K562 (cell line): ENCODE measurements around the gene TKT. TPM values are rescaled to one million over a fixed set of nuclear protein-coding genes. Genes with fewer than 3 reads are reported as not detected.

Experiments
- ATF4 ChIP-seq: fragments of 450-650 bp; formaldehyde crosslinking; IDR thresholded peaks from 2 replicates; pipeline ENCODE4 v1.4.0; 2022; ENCODE audit warnings: mild to moderate bottlenecking, moderate library complexity
- CBFB ChIP-seq: sonication (generic); formaldehyde crosslinking; IDR thresholded peaks from 2 replicates; pipeline ENCODE4 v1.4.0; 2020; ENCODE audit warnings: mild to moderate bottlenecking, missing genetic modification reagents
- CTBP1 ChIP-seq: fragments of 450-650 bp; IDR thresholded peaks from 2 replicates; pipeline ENCODE4 v1.6.1; 2016; ENCODE audit warnings: borderline replicate concordance
- EHMT2 ChIP-seq: fragments of 450-650 bp; IDR thresholded peaks from 2 replicates; pipeline ENCODE4 v1.6.1; 2018; ENCODE audit warnings: antibody characterized with exemption
- ESRRB ChIP-seq: fragments of 250-450 bp; sonication (Bioruptor Pico); IDR thresholded peaks from 2 replicates; pipeline ENCODE4 v1.5.0; 2020; ENCODE audit warnings: mild to moderate bottlenecking, moderate library complexity, borderline replicate concordance
- HDAC3 ChIP-seq: fragments of 450-650 bp; IDR thresholded peaks from 2 replicates; pipeline ENCODE4 v1.6.1; 2018; ENCODE audit warnings: borderline replicate concordance, mild to moderate bottlenecking, moderate library complexity; ENCODE audit not compliant: partially characterized antibody
- HOXB6 ChIP-seq: fragments of 250-450 bp; sonication (Bioruptor Pico); IDR thresholded peaks from 2 replicates; pipeline ENCODE4 v1.5.1; 2022; ENCODE audit warnings: mild to moderate bottlenecking, borderline replicate concordance
- ILK ChIP-seq: fragments of 450-650 bp; IDR thresholded peaks from 2 replicates; pipeline ENCODE4 v1.6.1; 2016; ENCODE audit warnings: missing genetic modification characterization, low read depth, mild to moderate bottlenecking, missing compliant biosample characterization, moderate library complexity, borderline replicate concordance
- NCOR1 ChIP-seq: fragments of 450-650 bp; IDR thresholded peaks from 2 replicates; pipeline ENCODE4 v1.6.1; 2016; ENCODE audit warnings: mild to moderate bottlenecking, moderate library complexity
- NFE2 ChIP-seq: IDR thresholded peaks from 2 replicates; pipeline ENCODE4 v1.6.1; 2014; ENCODE audit warnings: antibody characterized with exemption, low read depth
- NFIX ChIP-seq: fragments of 250-450 bp; sonication (Bioruptor Pico); IDR thresholded peaks from 2 replicates; pipeline ENCODE4 v1.4.0; 2020; ENCODE audit warnings: low read depth, mild to moderate bottlenecking, moderate library complexity
- PHB ChIP-seq: fragments of 250-450 bp; sonication (Bioruptor Pico); IDR thresholded peaks from 2 replicates; pipeline ENCODE4 v1.5.0; 2021
- RCOR1 ChIP-seq, 2 experiments: IDR thresholded peaks; 2 replicates each; pipeline ENCODE4 v1.6.1; 2012; ENCODE audit warnings: low read depth in 2 of 2, low read length in 2 of 2, borderline replicate concordance in 1 of 2, improper control_type of control experiment in 1 of 2
- TAF9B ChIP-seq: fragments of 450-650 bp; IDR thresholded peaks from 2 replicates; pipeline ENCODE4 v1.6.1; 2018; ENCODE audit warnings: mild to moderate bottlenecking; ENCODE audit not compliant: partially characterized antibody
- THAP12 ChIP-seq: fragments of 250-450 bp; sonication (Bioruptor Pico); IDR thresholded peaks from 2 replicates; pipeline ENCODE4 v1.9.0; 2021; ENCODE audit warnings: mild to moderate bottlenecking, inconsistent platforms
- TSC22D4 ChIP-seq: fragments of 450-650 bp; IDR thresholded peaks from 2 replicates; pipeline ENCODE4 v1.6.1; 2016; ENCODE audit warnings: missing genetic modification characterization, missing biosample characterization, control low read depth
- ZNF780A ChIP-seq: fragments of 250-450 bp; sonication (Bioruptor Pico); IDR thresholded peaks from 2 replicates; pipeline ENCODE4 v1.5.0; 2021; ENCODE audit warnings: mild to moderate bottlenecking
- polyA plus RNA-seq, 8 experiments: library from polyadenylated mRNA; depleted of rRNA in 4 of 8; stranded (reverse) in 5 of 8; unstranded in 3 of 8; fragments of >200 nt; fragmentation: Nextera tagmentation in 2 of 8; fragmentation: Illumina TruSeq in 1 of 8; extraction: Ambion mirVana in 2 of 8; extraction: Trizol in 1 of 8; gene quantifications; 2 replicates each; pipeline versions ENCODE4 v1.2.1 to v1.2.3, GENCODE V29; 2011 to 2014; ENCODE audit warnings: inconsistent platforms in 1 of 8, missing spikeins in 1 of 8
- total RNA-seq, 7 experiments: library from RNA; depleted of rRNA in 6 of 7; stranded (reverse); fragments of >200 nt in 6 of 7; fragmentation: Illumina TruSeq in 2 of 7; extraction: Trizol in 2 of 7; gene quantifications; 2 replicates each; pipeline versions ENCODE4 v1.2.1 to v1.2.3, GENCODE V29; 2011 to 2021; ENCODE audit warnings: low replicate concordance in 1 of 7

TKT gene
- total and polyA plus RNA-seq, 9 of the 15 experiments (the other 6 are each of a cell fraction or from before 2014, with no cell fraction given): 58.1 to 401 (median 187) TPM

GRCh38 chr3:53196575-53197407 lies 59.0 kb downstream of the TKT start (continued):
- TF ChIP-seq CTBP1: 0 out of 2 replicates have a peak, but pooled peaks have one; percentile 18
- peak in 1 of 2 experiments; percentile 45; a peak in 2 of 4 replicates for TF ChIP-seq RCOR1 (IDR thresholded peaks at IDR 0.05; ENCODE audit: borderline replicate concordance in 1 of 2, low read depth in 2 of 2, low read length in 2 of 2)
- no peak for TF ChIP-seq ATF4
- no peak for TF ChIP-seq ILK
- no peak for TF ChIP-seq PHB (CRISPR knock-in tag)
- TF ChIP-seq EHMT2: no peak
- no peak for TF ChIP-seq TSC22D4 (tag)
- no peak for TF ChIP-seq ESRRB (CRISPR knock-in tag)
- TF ChIP-seq TAF9B: peak; percentile 56
- TF ChIP-seq NFE2: no peak
- no peak for TF ChIP-seq THAP12 (CRISPR knock-in tag)
- TF ChIP-seq HDAC3: peak; percentile 48
- TF ChIP-seq NFIX (CRISPR knock-in tag): no peak
- TF ChIP-seq ZNF780A (CRISPR knock-in tag): no peak
- TF ChIP-seq HOXB6 (CRISPR knock-in tag): no peak
- TF ChIP-seq NCOR1: no peak
- no peak for TF ChIP-seq CBFB (CRISPR knock-in tag)
